ENCODE results near the gene MARVELD2. TPM values are rescaled to one million over a fixed set of nuclear protein-coding genes. Genes with fewer than 3 reads are reported as not detected.

Gene MARVELD2
- total RNA-seq, 1 experiment from 2014 or later: 12.5 TPM

DNA sequence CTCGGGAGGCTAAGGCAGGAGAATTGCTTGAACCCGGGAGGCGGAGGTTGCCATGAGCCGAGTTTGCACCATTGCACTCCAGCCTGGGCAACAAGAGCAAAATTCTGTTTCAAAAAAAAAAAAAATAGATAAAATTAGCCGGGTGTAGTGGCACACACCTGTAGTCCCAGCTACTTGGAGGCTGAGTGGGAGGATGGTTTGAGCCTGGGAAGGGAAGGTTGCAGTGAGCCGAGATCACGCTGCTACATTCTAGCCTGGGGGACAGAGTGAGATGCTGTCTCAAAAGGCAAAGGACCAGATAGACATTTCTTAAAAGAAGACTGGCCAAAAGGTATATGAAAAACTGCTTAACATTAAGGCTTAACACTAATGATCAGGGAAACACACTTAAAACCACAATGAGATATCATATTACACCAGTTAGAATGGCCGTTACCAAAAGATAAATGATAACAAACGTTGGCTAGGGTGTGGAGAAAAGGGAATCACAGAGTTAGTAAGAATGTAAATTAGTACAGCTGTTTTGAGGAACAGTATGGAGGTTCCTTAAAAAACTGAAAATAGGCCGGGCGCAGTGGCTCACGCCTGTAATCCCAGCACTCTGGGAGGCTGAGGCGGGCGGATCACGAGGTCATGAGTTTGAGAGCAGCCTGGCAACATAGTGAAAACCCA is 10.1 kb upstream of the MARVELD2 start:
- DNase-seq: no peak

DNA sequence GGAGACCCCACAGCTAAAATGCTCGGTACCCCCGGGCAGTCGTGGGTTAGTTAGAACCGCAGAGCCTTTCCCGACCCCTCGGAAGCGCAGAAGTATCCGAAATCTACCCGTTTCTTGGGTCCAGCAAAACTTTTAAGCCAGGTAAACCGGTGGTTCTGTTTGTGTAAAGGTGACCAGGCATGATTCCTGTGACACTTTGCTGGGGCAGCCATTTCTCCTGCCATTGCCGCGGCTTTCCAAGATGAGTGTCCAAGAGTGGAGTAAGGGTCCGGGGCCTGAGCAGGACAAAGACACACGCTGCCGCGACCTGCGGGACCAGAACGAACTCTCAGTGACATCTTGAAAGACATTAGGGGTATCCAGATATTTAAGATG is 655 bp downstream of the MARVELD2 start:
- Histone ChIP-seq H3K4me1 (ENCODE audit: insufficient read depth, low read length) (peaks cover 7% of the 10 kb centered on the region; the same call in 1 of the 2 replicates), H3K9me2 (replicated peaks; ENCODE audit: low read length) (no peaks in the 10 kb centered on the region), H2AFZ (ENCODE audit: low read length) (peak overlapping the region; percentile 93), H3K4me3 (ENCODE audit: low read length) (peak overlapping the region; percentile 85), H3K27ac (ENCODE audit: low read length) (peak overlapping the region; percentile 83), H3K36me3 (ENCODE audit: low read depth, low read length) (peaks cover 11% of the 10 kb centered on the region; the same call in 1 of the 2 replicates), H3K9ac (ENCODE audit: low read length) (peak overlapping the region; percentile 88), H3K79me2 (ENCODE audit: low read length) (peaks cover 37% of the 10 kb centered on the region), H3K27me3 (ENCODE audit: low read length) (no peaks in the 10 kb centered on the region), H3F3A (ENCODE audit: low read length, unreplicated experiment) (no peaks in the 10 kb centered on the region), H4K20me1 (ENCODE audit: low read length) (no peaks in the 10 kb centered on the region), H3K4me2 (ENCODE audit: low read length) (peak overlapping the region; percentile 95), H3K9me3 (ENCODE audit: low read length) (no peaks in the 10 kb centered on the region)
- BruUV-seq (replicated peaks): TSS peak; percentile 68
- ChIA-PET CTCF (no interaction called here), POLR2A (ENCODE audit: unreplicated experiment) (no interaction called here)
- no peak for TF ChIP-seq EZH2phosphoT487 (IDR thresholded peaks at IDR 0.05; ENCODE audit: borderline replicate concordance, low read length)
- no peak for TF ChIP-seq CTCF (conservative IDR thresholded peaks at IDR 0.05; ENCODE audit: low read depth, low read length)
- ATAC-seq (peak; percentile 19), DNase-seq (peak; percentile 27)
- intact Hi-C loops (cut with micrococcal nuclease): loop anchor here (1.0 kb wide), 1 partner anchor 78 kb away; no protein-coding TSS in a partner anchor

More for the DNA sequence above, 10.1 kb upstream of the MARVELD2 start:
- Histone ChIP-seq H4K20me1 (ENCODE audit: low read length) (no peaks in the 10 kb centered on the region), H3K27me3 (ENCODE audit: low read length) (no peaks in the 10 kb centered on the region), H3K9me2 (replicated peaks; ENCODE audit: low read length) (no peaks in the 10 kb centered on the region), H3K4me1 (ENCODE audit: insufficient read depth, low read length) (no peaks in the 10 kb centered on the region), H3K9ac (ENCODE audit: low read length) (no peak overlapping the region), H3F3A (ENCODE audit: low read length, unreplicated experiment) (no peaks in the 10 kb centered on the region), H3K27ac (ENCODE audit: low read length) (no peak overlapping the region), H3K4me2 (ENCODE audit: low read length) (no peak overlapping the region), H3K79me2 (ENCODE audit: low read length) (no peaks in the 10 kb centered on the region), H2AFZ (ENCODE audit: low read length) (no peak overlapping the region), H3K36me3 (ENCODE audit: low read depth, low read length) (no peaks in the 10 kb centered on the region), H3K4me3 (ENCODE audit: low read length) (no peak overlapping the region), H3K9me3 (ENCODE audit: low read length) (no peaks in the 10 kb centered on the region)
- BruUV-seq (replicated peaks): no TSS peak
- no peak for ATAC-seq
- intact Hi-C loops (cut with micrococcal nuclease): loop anchor here (10.0 kb wide), 1 partner anchor 50 kb away; no protein-coding TSS in a partner anchor
- no peak for TF ChIP-seq CTCF (conservative IDR thresholded peaks at IDR 0.05; ENCODE audit: low read depth, low read length)
- POLR2A ChIA-PET (ENCODE audit: unreplicated experiment): no interaction called here
- CTCF ChIA-PET: no interaction called here

GRCh38 chr5:69416180-69416579 is 1.3 kb downstream of the MARVELD2 start:
- Histone ChIP-seq H3F3A (ENCODE audit: low read length, unreplicated experiment) (no peaks in the 10 kb centered on the region), H3K4me1 (ENCODE audit: insufficient read depth, low read length) (peaks cover 7% of the 10 kb centered on the region; the same call in 1 of the 2 replicates), H3K79me2 (ENCODE audit: low read length) (peaks cover 39% of the 10 kb centered on the region), H3K4me3 (ENCODE audit: low read length) (peak overlapping the region; percentile 85), H3K36me3 (ENCODE audit: low read depth, low read length) (peaks cover 11% of the 10 kb centered on the region; the same call in 1 of the 2 replicates), H2AFZ (ENCODE audit: low read length) (peak overlapping the region; percentile 93), H3K9me2 (replicated peaks; ENCODE audit: low read length) (no peaks in the 10 kb centered on the region), H4K20me1 (ENCODE audit: low read length) (no peaks in the 10 kb centered on the region), H3K27ac (ENCODE audit: low read length) (peak overlapping the region; percentile 83), H3K27me3 (ENCODE audit: low read length) (no peaks in the 10 kb centered on the region), H3K9ac (ENCODE audit: low read length) (peak overlapping the region; percentile 88), H3K4me2 (ENCODE audit: low read length) (peak overlapping the region; percentile 95), H3K9me3 (ENCODE audit: low read length) (no peaks in the 10 kb centered on the region)
- TF ChIP-seq EZH2 (IDR thresholded peaks at IDR 0.05; ENCODE audit: low read length, unreplicated experiment): no peak
- TF ChIP-seq EZH2phosphoT487 (IDR thresholded peaks at IDR 0.05; ENCODE audit: borderline replicate concordance, low read length): no peak
- TF ChIP-seq CTCF (conservative IDR thresholded peaks at IDR 0.05; ENCODE audit: low read depth, low read length): no peak
- ChIA-PET POLR2A (ENCODE audit: unreplicated experiment) (no interaction called here), CTCF (no interaction called here)
- intact Hi-C loops (cut with micrococcal nuclease): no loop called here
- DNase-seq (no peak), ATAC-seq (no peak)
- no TSS peak for BruUV-seq (replicated peaks)

All from PC-3 (cell line).